Osteocyte (in vitro differentiated cells): ENCODE measurements around the gene LEP. TPM values are rescaled to one million over a fixed set of nuclear protein-coding genes. Genes with fewer than 3 reads are reported as not detected.

ENCODE experiments used
- DNase-seq: peaks from one replicate; pipeline ENCODE4 v3.0.0; 2021; ENCODE audit warnings: mixed read lengths; ENCODE audit not compliant: unreplicated experiment; ENCODE audit errors: extremely low spot score
- H3K27ac Mint-ChIP-seq: one replicate; pipeline ENCODE4 v1.8.0; 2021; ENCODE audit warnings: mild to moderate bottlenecking, mixed read lengths; ENCODE audit not compliant: unreplicated experiment
- H3K27me3 Mint-ChIP-seq: one replicate; pipeline ENCODE4 v1.8.0; 2021; ENCODE audit warnings: mixed read lengths; ENCODE audit not compliant: unreplicated experiment
- H3K36me3 Mint-ChIP-seq: one replicate; pipeline ENCODE4 v1.8.0; 2021; ENCODE audit warnings: mixed read lengths; ENCODE audit not compliant: unreplicated experiment
- H3K4me1 Mint-ChIP-seq: one replicate; pipeline ENCODE4 v1.8.0; 2021; ENCODE audit warnings: mixed read lengths; ENCODE audit not compliant: unreplicated experiment
- H3K4me3 Mint-ChIP-seq: one replicate; pipeline ENCODE4 v1.8.0; 2021; ENCODE audit warnings: mild to moderate bottlenecking, moderate library complexity, mixed read lengths; ENCODE audit not compliant: unreplicated experiment
- H3K9me3 Mint-ChIP-seq: one replicate; pipeline ENCODE4 v1.8.0; 2021; ENCODE audit warnings: mixed read lengths; ENCODE audit not compliant: unreplicated experiment
- total RNA-seq: library from RNA; stranded (reverse); gene quantifications from 2 replicates; pipeline ENCODE4 v1.2.1, GENCODE V29; 2021
- TF ChIP-seq, protein P1 (sequence below): fragments of 200-600 bp; sonication (generic); IDR thresholded peaks from 2 replicates; pipeline ENCODE4 v1.5.0; 2021; ENCODE audit warnings: antibody characterized with exemption, mild to moderate bottlenecking, moderate library complexity

Gene LEP
- total RNA-seq, 1 donor from 2014 or later, result not detected

DNA sequence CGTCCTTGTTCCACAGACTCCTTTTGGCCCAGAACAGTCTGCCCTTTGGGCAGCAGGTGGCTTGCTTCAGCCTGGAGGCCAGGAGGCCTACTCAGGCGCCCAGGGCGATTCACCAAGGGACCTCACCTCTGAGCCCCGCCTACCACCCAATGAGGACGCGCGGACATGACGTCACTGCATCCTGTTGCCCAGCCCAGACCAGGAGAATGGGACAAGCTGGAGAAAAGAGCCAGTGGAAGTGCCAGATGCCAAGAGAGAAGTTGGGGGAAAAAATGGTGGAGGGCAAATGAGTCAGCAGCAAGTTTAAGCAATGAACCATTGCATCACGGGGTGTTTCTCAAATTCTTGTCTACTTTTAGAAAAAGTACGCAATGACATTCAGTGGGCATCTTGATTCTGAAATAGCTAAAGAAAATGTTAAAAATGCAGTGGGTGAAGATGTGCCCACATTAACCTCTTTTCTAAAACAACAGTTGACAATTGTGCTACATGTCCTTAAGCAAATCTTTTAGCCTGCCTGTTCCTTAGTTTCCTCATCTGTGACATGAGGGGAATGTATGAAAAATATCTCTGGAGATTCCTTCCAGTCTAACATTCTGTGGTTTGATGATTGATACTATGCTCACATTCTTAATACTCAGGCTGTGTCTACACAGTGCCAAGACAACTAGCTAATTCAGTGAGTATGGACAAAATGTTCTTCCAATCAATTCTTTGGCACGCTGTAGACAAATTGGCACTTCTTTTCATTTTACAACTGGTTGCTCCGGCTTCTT is 23.9 kb upstream of the LEP start:
- TF ChIP-seq, protein P1, sequence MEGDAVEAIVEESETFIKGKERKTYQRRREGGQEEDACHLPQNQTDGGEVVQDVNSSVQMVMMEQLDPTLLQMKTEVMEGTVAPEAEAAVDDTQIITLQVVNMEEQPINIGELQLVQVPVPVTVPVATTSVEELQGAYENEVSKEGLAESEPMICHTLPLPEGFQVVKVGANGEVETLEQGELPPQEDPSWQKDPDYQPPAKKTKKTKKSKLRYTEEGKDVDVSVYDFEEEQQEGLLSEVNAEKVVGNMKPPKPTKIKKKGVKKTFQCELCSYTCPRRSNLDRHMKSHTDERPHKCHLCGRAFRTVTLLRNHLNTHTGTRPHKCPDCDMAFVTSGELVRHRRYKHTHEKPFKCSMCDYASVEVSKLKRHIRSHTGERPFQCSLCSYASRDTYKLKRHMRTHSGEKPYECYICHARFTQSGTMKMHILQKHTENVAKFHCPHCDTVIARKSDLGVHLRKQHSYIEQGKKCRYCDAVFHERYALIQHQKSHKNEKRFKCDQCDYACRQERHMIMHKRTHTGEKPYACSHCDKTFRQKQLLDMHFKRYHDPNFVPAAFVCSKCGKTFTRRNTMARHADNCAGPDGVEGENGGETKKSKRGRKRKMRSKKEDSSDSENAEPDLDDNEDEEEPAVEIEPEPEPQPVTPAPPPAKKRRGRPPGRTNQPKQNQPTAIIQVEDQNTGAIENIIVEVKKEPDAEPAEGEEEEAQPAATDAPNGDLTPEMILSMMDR, result no peak
- H3K27ac Mint-ChIP-seq, result peak overlapping the region; percentile 27
- peaks cover 42% of the 10 kb centered on the region for H3K27me3 Mint-ChIP-seq
- DNase-seq, result no peak
- H3K4me3 Mint-ChIP-seq, result no peak overlapping the region
- H3K4me1 Mint-ChIP-seq, result peaks cover 25% of the 10 kb centered on the region
- H3K36me3 Mint-ChIP-seq, result no peaks in the 10 kb centered on the region
- no peaks in the 10 kb centered on the region for H3K9me3 Mint-ChIP-seq

- TF ChIP-seq, protein P1, result peak; percentile 22
- Mint-ChIP-seq H3K9me3 (no peaks in the 10 kb centered on the region), H3K27ac (no peak overlapping the region), H3K27me3 (peaks cover 44% of the 10 kb centered on the region), H3K36me3 (no peaks in the 10 kb centered on the region), H3K4me1 (peaks cover 25% of the 10 kb centered on the region), H3K4me3 (no peak overlapping the region)
- no peak for DNase-seq
Measured at GRCh38 chr7:128217967-128218652, 23.0 kb upstream of the LEP start.

DNA sequence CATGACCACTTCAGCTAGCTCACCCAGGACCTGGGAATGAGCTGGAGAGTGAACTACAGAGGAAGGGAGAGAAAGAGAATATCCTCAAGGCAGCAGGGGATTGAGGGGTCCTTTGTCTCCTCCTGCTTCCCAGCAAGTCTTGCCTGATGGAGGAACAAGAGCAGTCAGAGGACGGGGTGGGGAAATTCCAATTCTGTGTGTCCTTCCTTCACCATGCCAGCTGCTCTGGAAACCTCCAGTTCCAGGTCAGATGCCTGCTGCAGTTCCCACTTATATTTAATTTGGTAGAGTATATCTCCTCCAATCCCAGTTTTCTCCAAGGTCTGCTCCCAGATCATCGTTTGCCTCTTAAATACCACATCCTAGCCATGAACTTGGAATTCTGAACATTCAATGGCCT is 21.4 kb upstream of the LEP start:
- Mint-ChIP-seq H3K27me3 (peaks cover 45% of the 10 kb centered on the region), H3K27ac (no peak overlapping the region), H3K4me3 (no peak overlapping the region), H3K4me1 (peaks cover 22% of the 10 kb centered on the region), H3K36me3 (no peaks in the 10 kb centered on the region), H3K9me3 (no peaks in the 10 kb centered on the region)
- TF ChIP-seq, protein P1, result no peak
- DNase-seq, result no peak

DNA sequence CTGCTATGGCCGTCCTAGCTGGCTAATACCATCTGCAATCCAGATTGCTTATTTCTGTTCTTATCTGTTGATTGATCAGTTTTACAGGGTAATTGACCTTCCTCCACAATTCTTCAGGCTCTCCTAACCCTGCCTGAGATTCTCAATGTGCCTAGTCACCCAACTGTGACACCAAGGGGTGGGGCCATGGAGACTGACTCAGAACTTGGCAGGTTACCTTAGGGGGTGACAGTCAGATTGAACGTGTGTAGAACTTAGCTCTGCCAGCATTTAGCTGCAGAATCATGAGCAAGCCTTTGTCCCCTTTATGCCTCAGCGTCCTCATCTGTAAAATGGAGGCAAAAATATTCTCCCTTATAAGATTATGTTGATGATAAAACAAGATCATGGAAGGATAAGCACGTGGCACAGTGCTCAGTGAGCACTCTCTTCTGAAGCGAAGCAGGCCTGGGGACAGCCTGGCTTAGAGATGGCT is 19.1 kb upstream of the LEP start:
- TF ChIP-seq, protein P1, result no peak
- DNase-seq, result no peak
- Mint-ChIP-seq H3K4me3 (no peak overlapping the region), H3K27ac (no peak overlapping the region), H3K27me3 (peaks cover 60% of the 10 kb centered on the region), H3K36me3 (no peaks in the 10 kb centered on the region), H3K4me1 (peaks cover 8% of the 10 kb centered on the region), H3K9me3 (no peaks in the 10 kb centered on the region)
